Activated CD4-positive, alpha-beta T cell treated with anti-CD3 and anti-CD28 coated beads for 36 hours (primary cell): Measurements from ENCODE around the gene RIN3. TPM values are rescaled to one million over a fixed set of nuclear protein-coding genes. Genes with fewer than 3 reads are reported as not detected.

Experiments
- ATAC-seq: fragments of 200-7000 bp; cut with Tn5 transposase; one replicate; pipeline ENCODE4 v1.10.0; 2021; ENCODE audit warnings: mild to moderate bottlenecking, moderate library complexity
- CTCF ChIA-PET: fragments of 350-600 bp; sonication (Branson Sonifier 250); formaldehyde crosslinking; loops from one replicate; lab custom pipeline; 2021; ENCODE audit warnings: antibody characterized with exemption; lab: Charles Lee
- POLR2A ChIA-PET: fragments of 350-600 bp; sonication (Branson Sonifier 250); formaldehyde crosslinking; loops from one replicate; lab custom pipeline; 2021; ENCODE audit warnings: antibody characterized with exemption, inconsistent platforms; lab: Charles Lee
- DNase-seq: peaks from one replicate; pipeline ENCODE4 v3.0.0-alpha.2; 2020
- H3K27ac Mint-ChIP-seq: one replicate; pipeline ENCODE4 v1.8.0; 2021; ENCODE audit warnings: mixed read lengths
- H3K27me3 Mint-ChIP-seq: one replicate; pipeline ENCODE4 v1.8.0; 2021; ENCODE audit warnings: mixed read lengths
- H3K36me3 Mint-ChIP-seq: one replicate; pipeline ENCODE4 v1.8.0; 2021; ENCODE audit warnings: low read depth, mixed read lengths
- H3K4me1 Mint-ChIP-seq: one replicate; pipeline ENCODE4 v1.8.0; 2021; ENCODE audit warnings: mixed read lengths
- H3K4me3 Mint-ChIP-seq: one replicate; pipeline ENCODE4 v1.8.0; 2021; ENCODE audit warnings: mild to moderate bottlenecking, moderate library complexity, mixed read lengths
- H3K9me3 Mint-ChIP-seq: one replicate; pipeline ENCODE4 v1.8.0; 2021; ENCODE audit warnings: low read depth, mixed read lengths
- intact Hi-C, 2 experiments: fragments of 100-400 bp; cut with DNase I in 1 of 2; cut with micrococcal nuclease in 1 of 2; formaldehyde crosslinking; loops; one replicate each; pipeline versions ENCODE4 v1.14.2 to v1.15.1; 2022 to 2024; cut with DNase I, micrococcal nuclease
- total RNA-seq, 2 experiments: library from RNA; stranded (reverse); gene quantifications; one replicate each; pipeline ENCODE4 v1.2.3, GENCODE V29; 2021

RIN3 gene
- total RNA-seq, 2 experiments from 2014 or later, result 23.1 to 26.4 TPM

DNA sequence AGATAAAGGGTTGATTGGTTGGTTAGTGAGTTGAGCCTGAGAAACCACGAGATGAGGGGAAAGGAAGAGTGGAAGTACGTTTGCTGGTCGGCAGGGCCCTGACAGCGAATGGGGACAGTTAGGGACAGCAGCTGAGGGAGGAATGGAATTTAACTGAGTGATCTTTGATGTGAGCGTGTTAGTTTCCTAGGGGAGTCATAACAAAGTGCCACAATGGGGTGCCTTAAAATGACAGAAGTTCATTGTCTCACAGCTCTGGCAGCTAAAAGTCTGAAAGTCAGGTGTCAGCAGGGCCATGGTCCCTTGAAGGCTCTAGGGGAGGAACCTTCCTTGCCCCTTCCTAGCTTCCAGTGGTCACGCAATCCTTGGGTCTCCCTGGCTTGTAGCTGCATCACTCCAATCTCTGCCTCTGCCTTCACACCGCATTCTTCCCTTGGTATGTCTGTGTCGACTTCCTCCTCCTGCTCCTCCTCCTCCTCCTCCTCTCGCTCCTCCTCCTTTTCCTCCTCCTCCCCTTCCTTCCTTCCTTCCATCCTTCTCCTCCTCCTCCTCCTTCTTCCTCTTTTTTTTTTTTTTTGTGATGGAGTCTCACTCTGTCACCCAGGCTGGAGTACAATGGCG, 26.0 kb upstream of the RIN3 start:
- Mint-ChIP-seq H3K4me3 (no peak overlapping the region), H3K9me3 (no peaks in the 10 kb centered on the region), H3K27me3 (no peaks in the 10 kb centered on the region), H3K36me3 (no peaks in the 10 kb centered on the region), H3K4me1 (no peaks in the 10 kb centered on the region), H3K27ac (no peak overlapping the region)
- POLR2A ChIA-PET, result no interaction called here
- intact Hi-C loops, result no loop called here
- ATAC-seq, result no peak
- CTCF ChIA-PET, result interaction anchor here (0.6 to 0.8 kb wide), 3 partner anchors 39 to 195 kb away, joined by 3 read pairs; no protein-coding TSS in a partner anchor
- DNase-seq, result no peak

DNA sequence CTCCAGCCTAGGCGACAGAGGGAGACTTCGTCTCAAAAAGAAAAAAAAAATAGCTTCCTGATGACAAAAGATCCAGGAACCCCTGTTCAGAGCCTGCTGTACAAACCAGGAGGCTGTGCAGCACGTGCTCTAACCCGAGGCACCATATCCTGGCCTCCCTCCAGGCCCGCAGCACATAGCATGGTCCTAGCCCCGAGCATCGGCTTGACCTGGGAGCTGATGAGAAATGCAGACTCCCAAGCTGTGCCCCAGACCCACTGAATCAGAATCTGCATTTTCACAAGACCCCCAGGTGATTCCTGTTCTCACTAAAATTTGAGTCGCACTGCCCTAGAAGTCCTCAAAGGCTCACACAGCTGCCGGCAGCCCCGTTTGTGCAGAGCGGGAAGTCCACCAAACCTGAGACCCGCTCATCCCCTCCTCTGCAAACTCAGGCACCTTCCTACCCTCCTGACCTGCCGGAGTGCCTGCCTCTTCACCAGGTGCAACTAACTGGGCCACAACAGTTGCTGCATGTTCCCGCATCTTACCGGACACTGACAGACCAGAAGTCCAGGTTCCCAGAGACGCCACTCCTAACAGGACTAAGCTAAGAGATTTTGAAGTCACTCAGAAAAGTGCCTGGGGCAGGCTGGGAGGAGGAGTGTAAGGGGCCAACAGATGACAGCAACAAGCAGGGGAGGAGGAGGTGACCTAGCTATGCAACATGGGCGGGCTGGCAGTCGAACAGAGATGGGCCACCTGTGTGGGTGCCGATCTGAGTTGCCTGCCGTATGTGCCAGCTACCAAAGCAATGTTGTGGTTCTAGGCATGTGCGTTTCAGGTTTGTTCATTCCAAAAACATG, 24.0 kb upstream of the RIN3 start:
- Mint-ChIP-seq H3K27ac (no peak overlapping the region), H3K36me3 (no peaks in the 10 kb centered on the region), H3K27me3 (no peaks in the 10 kb centered on the region), H3K9me3 (no peaks in the 10 kb centered on the region), H3K4me1 (no peaks in the 10 kb centered on the region), H3K4me3 (no peak overlapping the region)
- CTCF ChIA-PET, result interaction anchor here (0.6 to 0.8 kb wide), 2 partner anchors 38 to 604 kb away, joined by 3 read pairs; no protein-coding TSS in a partner anchor
- ATAC-seq (no peak), DNase-seq (no peak)
- intact Hi-C loops, result no loop called here
- POLR2A ChIA-PET, result no interaction called here

DNA sequence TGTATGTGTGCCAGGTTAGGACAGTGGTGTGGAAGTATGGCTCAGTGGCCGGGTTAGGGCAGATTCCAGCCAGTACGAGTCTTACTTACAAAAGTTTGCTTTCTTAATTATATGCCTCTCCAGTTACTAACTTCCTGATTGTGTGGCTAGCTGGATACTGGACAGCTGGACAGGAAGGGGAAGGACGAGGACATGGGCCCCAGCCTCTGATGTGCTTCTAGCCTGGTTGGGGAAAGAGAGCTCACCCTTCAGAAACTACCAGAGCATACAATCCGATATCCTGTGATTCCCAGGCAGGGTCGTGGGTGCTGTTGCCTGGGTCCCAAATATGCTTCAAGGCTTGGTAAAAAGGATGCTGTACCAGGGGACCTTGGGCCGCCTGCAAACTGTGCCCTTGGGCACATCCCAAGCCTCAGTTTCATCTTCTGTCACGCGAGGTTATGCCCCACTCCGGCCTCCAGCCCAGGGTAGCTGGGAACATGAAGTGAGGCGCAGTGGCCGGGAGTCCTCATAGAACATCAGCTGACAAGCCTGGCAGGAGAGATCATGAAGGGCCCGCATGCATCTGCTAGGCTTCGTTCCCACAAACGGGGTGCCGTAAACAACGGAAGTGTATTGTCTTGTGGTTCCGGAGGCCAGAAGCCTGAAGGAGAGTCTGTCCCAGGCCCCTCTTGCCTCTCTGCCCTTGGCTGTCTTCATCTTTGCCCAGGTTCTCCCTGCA, 23.2 kb upstream of the RIN3 start:
- no peak overlapping the region for H3K27ac Mint-ChIP-seq
- CTCF ChIA-PET, result no interaction called here
- no peaks in the 10 kb centered on the region for H3K4me1 Mint-ChIP-seq
- no peaks in the 10 kb centered on the region for H3K27me3 Mint-ChIP-seq
- H3K9me3 Mint-ChIP-seq, result no peaks in the 10 kb centered on the region
- ATAC-seq (no peak), DNase-seq (no peak)
- intact Hi-C loops, result no loop called here
- H3K4me3 Mint-ChIP-seq, result no peak overlapping the region
- no peaks in the 10 kb centered on the region for H3K36me3 Mint-ChIP-seq
- POLR2A ChIA-PET, result no interaction called here

DNA sequence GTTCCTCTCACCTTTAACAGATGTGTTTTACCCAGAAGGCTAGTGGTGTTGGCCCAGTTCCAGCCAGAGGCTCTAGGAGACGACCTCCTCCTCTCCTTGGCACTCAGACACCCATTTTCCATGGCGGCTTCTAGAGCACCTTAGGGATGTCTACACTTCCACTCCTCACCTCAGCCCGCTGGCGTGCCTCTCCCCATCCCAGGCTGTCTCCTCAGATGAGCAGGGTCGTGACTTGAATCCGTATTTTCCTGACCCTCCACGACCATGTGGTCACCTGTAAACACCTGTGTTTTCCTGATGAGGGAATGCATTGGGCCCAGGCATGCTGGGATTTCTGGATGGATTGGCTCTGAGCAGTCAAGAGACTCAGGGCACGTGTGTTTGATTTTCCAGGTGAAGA, 21.8 kb upstream of the RIN3 start:
- H3K4me3 Mint-ChIP-seq, result no peak overlapping the region
- no peaks in the 10 kb centered on the region for H3K27me3 Mint-ChIP-seq
- no peaks in the 10 kb centered on the region for H3K4me1 Mint-ChIP-seq
- H3K27ac Mint-ChIP-seq, result no peak overlapping the region
- no peaks in the 10 kb centered on the region for H3K9me3 Mint-ChIP-seq
- ChIA-PET CTCF (no interaction called here), POLR2A (no interaction called here)
- ATAC-seq, result no peak
- no peak for DNase-seq
- intact Hi-C loops, result no loop called here
- no peaks in the 10 kb centered on the region for H3K36me3 Mint-ChIP-seq

DNA sequence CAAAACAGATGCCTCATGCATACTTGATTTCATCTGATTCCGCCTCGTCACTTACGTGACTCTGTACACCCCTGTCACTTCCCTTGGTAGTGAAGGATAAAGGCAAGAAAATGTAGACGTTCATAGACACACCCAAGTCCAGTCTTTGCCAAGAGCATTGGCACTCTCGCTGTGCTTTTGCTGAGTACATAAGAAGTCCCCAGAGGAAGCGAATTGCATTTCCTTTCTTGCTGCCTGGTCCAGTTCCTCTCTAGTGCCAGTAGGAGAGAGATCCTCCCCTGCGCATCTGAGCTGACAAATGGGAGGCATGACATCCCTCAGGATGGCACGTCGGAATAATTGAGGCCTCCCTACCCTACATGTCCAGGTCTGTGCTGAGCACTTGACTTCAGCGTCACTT, 21.3 kb upstream of the RIN3 start:
- no peak overlapping the region for H3K4me3 Mint-ChIP-seq
- no peaks in the 10 kb centered on the region for H3K4me1 Mint-ChIP-seq
- no peaks in the 10 kb centered on the region for H3K9me3 Mint-ChIP-seq
- ChIA-PET CTCF (no interaction called here), POLR2A (no interaction called here)
- intact Hi-C loops, result no loop called here
- H3K27me3 Mint-ChIP-seq, result no peaks in the 10 kb centered on the region
- H3K36me3 Mint-ChIP-seq, result no peaks in the 10 kb centered on the region
- DNase-seq, result no peak
- ATAC-seq, result no peak
- no peak overlapping the region for H3K27ac Mint-ChIP-seq

DNA sequence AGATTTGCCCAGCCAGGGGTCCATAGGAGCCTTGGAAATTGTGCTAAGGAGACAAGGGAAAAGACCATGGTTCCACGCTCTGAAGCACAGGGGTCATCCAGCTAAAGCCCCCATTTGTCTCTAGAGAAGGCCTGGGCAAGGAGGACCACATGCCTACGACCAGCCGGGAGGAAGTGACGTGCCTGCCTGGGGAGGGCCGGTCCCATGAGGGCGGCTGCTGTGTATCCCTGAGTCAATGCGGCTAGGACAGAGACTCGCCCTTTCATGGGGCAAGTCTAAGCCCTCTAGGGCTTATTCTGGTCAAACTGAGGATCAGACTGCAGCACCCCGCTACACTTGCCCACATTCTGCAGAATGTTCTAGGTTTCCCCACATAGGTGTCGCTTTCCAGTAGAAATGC, 20.6 kb upstream of the RIN3 start:
- no peaks in the 10 kb centered on the region for H3K4me1 Mint-ChIP-seq
- H3K36me3 Mint-ChIP-seq, result no peaks in the 10 kb centered on the region
- no peaks in the 10 kb centered on the region for H3K27me3 Mint-ChIP-seq
- H3K27ac Mint-ChIP-seq, result no peak overlapping the region
- DNase-seq, result no peak
- intact Hi-C loops, result no loop called here
- H3K4me3 Mint-ChIP-seq, result no peak overlapping the region
- ATAC-seq, result no peak
- ChIA-PET CTCF (no interaction called here), POLR2A (no interaction called here)
- H3K9me3 Mint-ChIP-seq, result no peaks in the 10 kb centered on the region

DNA sequence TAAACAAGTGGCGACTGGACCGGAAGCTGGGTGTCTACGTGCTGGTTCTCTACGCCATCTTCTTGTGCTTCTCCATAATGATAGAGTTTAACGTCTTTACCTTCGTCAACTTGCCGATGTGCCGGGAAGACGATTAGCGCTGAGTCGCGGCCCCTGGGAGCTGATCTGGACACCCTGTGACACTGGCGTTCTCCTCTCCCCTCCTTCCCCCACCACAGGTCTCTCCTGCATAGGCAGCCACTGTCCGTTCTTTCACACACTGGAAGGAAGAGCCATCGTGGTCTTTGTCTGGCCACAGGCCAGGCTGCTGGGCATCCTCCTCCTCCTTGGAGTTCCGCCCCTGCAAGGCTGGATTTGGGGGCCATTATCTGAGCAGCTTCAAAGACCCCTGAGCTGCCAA, 20.1 kb upstream of the RIN3 start:
- no peak overlapping the region for H3K27ac Mint-ChIP-seq
- ATAC-seq (no peak), DNase-seq (no peak)
- no peaks in the 10 kb centered on the region for H3K36me3 Mint-ChIP-seq
- no peaks in the 10 kb centered on the region for H3K9me3 Mint-ChIP-seq
- intact Hi-C loops, result no loop called here
- H3K4me3 Mint-ChIP-seq, result no peak overlapping the region
- H3K27me3 Mint-ChIP-seq, result no peaks in the 10 kb centered on the region
- ChIA-PET POLR2A (no interaction called here), CTCF (no interaction called here)
- no peaks in the 10 kb centered on the region for H3K4me1 Mint-ChIP-seq

DNA sequence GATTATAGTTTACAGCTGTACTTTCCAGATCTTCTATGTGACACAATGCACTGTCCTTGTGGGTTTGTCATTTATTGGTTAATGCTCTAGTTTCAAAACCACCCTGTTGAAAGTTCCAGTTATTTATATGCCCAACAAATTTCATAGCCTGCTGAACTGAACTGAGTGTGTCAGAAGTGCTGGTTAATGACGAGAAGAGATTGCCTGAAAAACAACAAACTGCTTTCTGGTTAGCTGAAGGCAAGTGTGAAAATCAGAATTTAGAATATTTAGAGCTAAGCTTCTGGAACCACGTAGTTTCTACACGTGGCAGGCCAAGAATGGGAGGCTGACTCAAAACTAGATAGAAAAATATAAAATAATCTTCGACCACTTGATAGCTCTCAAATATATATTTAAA, 19.1 kb upstream of the RIN3 start:
- no peak for ATAC-seq
- Mint-ChIP-seq H3K4me1 (no peaks in the 10 kb centered on the region), H3K27me3 (no peaks in the 10 kb centered on the region), H3K27ac (no peak overlapping the region), H3K9me3 (no peaks in the 10 kb centered on the region), H3K4me3 (no peak overlapping the region), H3K36me3 (no peaks in the 10 kb centered on the region)
- intact Hi-C loops, result no loop called here
- POLR2A ChIA-PET, result no interaction called here
- no peak for DNase-seq
- CTCF ChIA-PET, result interaction anchor here (0.9 kb wide), 1 partner anchor 109 kb away, joined by 3 read pairs; no protein-coding TSS in a partner anchor

DNA sequence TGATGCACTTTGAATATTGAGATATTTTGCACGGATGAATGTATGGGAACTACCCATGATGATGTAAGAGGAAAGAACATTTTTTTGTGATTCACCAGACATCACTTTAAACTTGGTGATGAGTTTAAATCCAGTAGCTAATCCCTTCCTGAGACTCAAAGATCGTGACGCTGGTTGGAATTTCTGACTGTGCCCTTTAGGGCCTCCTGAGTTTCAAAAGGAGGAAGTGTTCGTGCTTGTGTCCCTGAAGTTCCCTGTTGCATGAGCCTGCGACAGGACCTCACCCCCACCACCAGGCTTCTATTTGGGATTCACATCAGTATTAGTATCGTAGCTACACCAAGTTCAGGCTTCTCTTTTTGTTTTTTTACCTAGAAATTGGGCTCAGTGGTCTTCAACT, 18.6 kb upstream of the RIN3 start:
- intact Hi-C loops, result no loop called here

DNA sequence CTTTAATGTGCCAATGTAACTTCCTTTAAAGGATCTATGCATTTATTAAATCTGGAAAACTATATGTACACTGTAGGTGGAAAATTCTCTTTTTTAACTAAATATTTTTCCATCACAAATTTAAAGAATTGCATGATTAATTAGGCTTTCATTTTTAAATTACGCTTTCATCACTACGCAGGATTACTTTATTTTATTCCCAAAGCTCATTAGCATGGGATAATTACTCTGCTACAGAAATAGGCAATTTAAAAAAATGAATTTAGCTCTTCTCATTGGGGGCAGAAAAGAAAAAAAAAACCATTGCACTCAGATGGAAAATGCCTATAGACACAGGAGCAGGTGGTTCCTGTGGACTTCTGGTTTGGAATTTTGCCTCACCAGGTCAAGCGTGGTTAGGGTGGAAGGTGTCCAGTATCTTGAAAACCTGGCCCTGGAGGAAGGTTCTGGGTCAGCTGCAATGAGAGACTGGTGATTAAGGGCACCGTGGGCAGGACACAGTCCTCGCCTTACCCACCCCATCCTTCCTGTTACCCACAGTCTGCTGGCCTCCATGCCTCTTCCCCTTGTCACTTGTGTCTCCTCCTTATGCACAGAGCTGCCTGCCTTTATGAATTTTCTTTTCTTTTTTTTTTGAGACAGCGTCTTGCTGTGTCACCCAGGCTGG, 17.3 kb upstream of the RIN3 start:
- no peaks in the 10 kb centered on the region for H3K27me3 Mint-ChIP-seq
- no peaks in the 10 kb centered on the region for H3K4me1 Mint-ChIP-seq
- H3K4me3 Mint-ChIP-seq, result no peak overlapping the region
- ATAC-seq (no peak), DNase-seq (no peak)
- H3K27ac Mint-ChIP-seq, result no peak overlapping the region
- ChIA-PET CTCF (interaction anchor here (0.5 to 1.0 kb wide), 3 partner anchors 18 to 622 kb away, joined by 3 read pairs; no protein-coding TSS in a partner anchor), POLR2A (interaction anchor here (0.6 kb wide), 1 partner anchor 82 kb away, joined by 4 read pairs; no protein-coding TSS in a partner anchor)
- no peaks in the 10 kb centered on the region for H3K36me3 Mint-ChIP-seq
- H3K9me3 Mint-ChIP-seq, result no peaks in the 10 kb centered on the region
- intact Hi-C loops, result no loop called here

More for the DNA sequence above, 18.6 kb upstream of the RIN3 start:
- DNase-seq (no peak), ATAC-seq (no peak)
- ChIA-PET POLR2A (no interaction called here), CTCF (interaction anchor here (0.9 kb wide), 1 partner anchor 108 kb away, joined by 3 read pairs; no protein-coding TSS in a partner anchor)
- Mint-ChIP-seq H3K27ac (no peak overlapping the region), H3K9me3 (no peaks in the 10 kb centered on the region), H3K27me3 (no peaks in the 10 kb centered on the region), H3K4me3 (no peak overlapping the region), H3K4me1 (no peaks in the 10 kb centered on the region), H3K36me3 (no peaks in the 10 kb centered on the region)

DNA sequence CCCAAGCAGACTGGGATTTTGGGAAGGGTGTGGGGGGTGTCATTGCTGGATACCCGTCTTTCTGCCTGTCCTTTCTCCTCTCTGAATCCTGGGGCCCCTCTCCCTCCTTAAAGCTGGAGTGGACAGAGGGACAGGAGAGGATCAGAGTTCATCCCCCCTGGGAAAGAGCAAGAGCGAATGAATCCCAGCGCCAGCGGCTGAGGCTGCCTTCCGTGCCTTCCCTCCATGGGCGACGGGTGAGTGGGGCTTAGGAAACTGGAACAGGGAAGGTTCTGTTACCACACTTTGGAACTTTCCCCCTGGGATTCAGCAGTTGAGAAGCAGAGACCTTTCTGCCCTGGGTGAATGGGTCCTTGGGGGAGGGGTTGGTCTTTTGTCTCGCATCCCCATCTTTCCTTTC, 16.2 kb upstream of the RIN3 start:
- H3K27ac Mint-ChIP-seq, result no peak overlapping the region
- POLR2A ChIA-PET, result no interaction called here
- no peaks in the 10 kb centered on the region for H3K4me1 Mint-ChIP-seq
- intact Hi-C loops, result no loop called here
- CTCF ChIA-PET, result no interaction called here
- H3K36me3 Mint-ChIP-seq, result no peaks in the 10 kb centered on the region
- no peak for DNase-seq
- ATAC-seq, result no peak
- H3K4me3 Mint-ChIP-seq, result no peak overlapping the region
- no peaks in the 10 kb centered on the region for H3K27me3 Mint-ChIP-seq
- H3K9me3 Mint-ChIP-seq, result no peaks in the 10 kb centered on the region
